Stimulated activated naive B cell treated with anti-CD40 and anti-IgM and Interleukin-4, amounts not matched to agents 10 μg/mL and 1 μg/mL and 100 μg/mL, for 72 hours (primary cell): ENCODE data around the gene PYM1.

Experiments used
- ATAC-seq, 2 donors: fragments of 150-1000 bp; cut with Tn5 transposase; replicated peaks; 2 replicates each; pipeline ENCODE4 v1.10.0; 2021; ENCODE audit warnings: moderate library complexity in 1 of 2
- DNase-seq: peaks from one replicate; pipeline ENCODE4 v3.0.0; 2021
- H3K27ac Mint-ChIP-seq: one replicate; pipeline ENCODE4 v1.8.0; 2022; ENCODE audit warnings: mild to moderate bottlenecking, mixed read lengths
- H3K27me3 Mint-ChIP-seq, 2 donors: one replicate each; pipeline ENCODE4 v1.8.0; 2022; ENCODE audit warnings: mixed read lengths in 2 of 2
- H3K36me3 Mint-ChIP-seq, 2 donors: one replicate each; pipeline ENCODE4 v1.8.0; 2022; ENCODE audit warnings: mixed read lengths in 2 of 2, mild to moderate bottlenecking in 1 of 2
- H3K4me1 Mint-ChIP-seq, 2 donors: one replicate each; pipeline ENCODE4 v1.8.0; 2022; ENCODE audit warnings: mixed read lengths in 2 of 2, mild to moderate bottlenecking in 1 of 2
- H3K4me3 Mint-ChIP-seq, 2 donors: one replicate each; pipeline ENCODE4 v1.8.0; 2022; ENCODE audit warnings: mild to moderate bottlenecking in 2 of 2, mixed read lengths in 2 of 2, moderate library complexity in 1 of 2
- H3K9me3 Mint-ChIP-seq, 2 donors: one replicate each; pipeline ENCODE4 v1.8.0; 2022; ENCODE audit warnings: mixed read lengths in 2 of 2, mild to moderate bottlenecking in 1 of 2

PYM1 gene

DNA sequence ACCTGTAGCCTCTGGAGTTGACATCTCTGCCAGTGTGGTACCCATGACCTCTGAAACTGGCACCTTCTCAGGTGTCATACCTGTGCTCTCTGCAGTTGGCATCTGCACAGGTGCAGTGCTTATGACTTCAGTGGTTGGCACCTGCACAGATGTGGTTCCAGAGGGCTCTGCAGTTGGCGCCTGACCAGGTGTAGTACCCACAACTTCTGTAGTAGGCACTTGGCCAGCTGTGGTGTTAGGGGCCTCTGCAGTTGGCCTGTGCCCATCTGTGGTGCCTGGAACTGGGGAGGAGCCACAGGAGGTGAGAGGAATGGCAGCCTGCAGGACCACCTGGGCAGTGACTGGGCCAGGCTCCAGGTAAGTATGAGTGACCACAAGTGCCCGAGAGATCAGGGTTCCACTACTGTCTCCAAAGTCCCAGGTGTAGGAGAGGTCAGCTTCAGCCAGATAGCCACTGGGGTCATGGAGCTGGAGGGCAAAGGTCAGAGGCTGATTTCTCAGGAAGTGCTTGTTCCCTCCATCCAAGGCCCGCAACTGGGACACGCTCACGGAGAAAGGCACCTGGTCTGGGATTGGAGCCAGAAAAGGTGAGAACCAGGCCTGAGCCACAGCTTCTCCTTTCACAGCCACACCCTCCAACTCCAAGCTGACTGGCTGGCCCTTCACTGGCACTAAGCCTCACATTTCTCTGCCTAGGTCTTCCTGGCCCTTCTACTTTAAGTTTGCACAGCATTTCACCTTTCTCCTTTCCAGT is 29.6 kb upstream of the PYM1 start:
- no peak overlapping the region for H3K27ac Mint-ChIP-seq
- H3K27me3 Mint-ChIP-seq, result no peaks in the 10 kb centered on the region
- DNase-seq (no peak), ATAC-seq (no peak)
- H3K4me1 Mint-ChIP-seq, result peaks cover 0 to 3% of the 10 kb centered on the region in 2 donors
- peaks cover 14 to 17% of the 10 kb centered on the region in 2 donors for H3K36me3 Mint-ChIP-seq
- no peaks in the 10 kb centered on the region for H3K9me3 Mint-ChIP-seq
- H3K4me3 Mint-ChIP-seq, result no peak overlapping the region

- Mint-ChIP-seq H3K9me3 (no peaks in the 10 kb centered on the region), H3K36me3 (peaks cover 19 to 29% of the 10 kb centered on the region in 2 donors), H3K4me3 (no peak overlapping the region), H3K4me1 (peaks cover 0 to 3% of the 10 kb centered on the region in 2 donors), H3K27me3 (no peaks in the 10 kb centered on the region), H3K27ac (no peak overlapping the region)
- DNase-seq (no peak), ATAC-seq (peak; percentile 71 to 73)
Measured at GRCh38 chr12:55955800-55956508, 28.3 kb upstream of the PYM1 start.

DNA sequence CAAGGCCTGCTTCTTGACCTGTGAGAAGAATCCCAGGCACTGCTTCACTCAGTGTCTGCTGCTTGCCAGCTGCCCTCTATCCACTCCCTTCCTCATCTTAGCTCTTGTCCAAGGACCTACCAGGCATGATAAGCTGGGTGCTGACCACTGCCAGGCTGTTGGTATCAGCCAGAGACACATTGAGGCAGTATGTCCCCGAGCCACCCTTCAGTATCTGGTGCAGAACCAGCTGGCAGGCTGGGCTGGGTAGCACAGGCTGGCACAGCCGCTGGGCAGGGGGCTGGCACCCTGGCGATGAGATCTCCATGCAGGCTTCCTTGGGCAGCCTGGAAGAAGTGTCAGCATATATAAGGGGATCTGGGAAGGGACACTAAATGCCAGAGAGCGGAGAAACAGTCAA is 27.6 kb upstream of the PYM1 start:
- Mint-ChIP-seq H3K27me3 (no peaks in the 10 kb centered on the region), H3K36me3 (peaks cover 19 to 29% of the 10 kb centered on the region in 2 donors), H3K27ac (peak overlapping the region; percentile 43), H3K4me1 (peaks cover 0 to 3% of the 10 kb centered on the region in 2 donors), H3K9me3 (no peaks in the 10 kb centered on the region), H3K4me3 (no peak overlapping the region)
- ATAC-seq, result peak in 1 of 2 donors; percentile 14
- no peak for DNase-seq

- H3K36me3 Mint-ChIP-seq, result peaks cover 39 to 56% of the 10 kb centered on the region in 2 donors
- H3K4me1 Mint-ChIP-seq, result peaks cover 5 to 7% of the 10 kb centered on the region in 2 donors
- ATAC-seq, result no peak
- H3K4me3 Mint-ChIP-seq, result no peak overlapping the region
- no peaks in the 10 kb centered on the region for H3K9me3 Mint-ChIP-seq
- no peak for DNase-seq
- no peaks in the 10 kb centered on the region for H3K27me3 Mint-ChIP-seq
- H3K27ac Mint-ChIP-seq, result no peak overlapping the region
Measured at GRCh38 chr12:55946553-55946952, 18.9 kb upstream of the PYM1 start.

- Mint-ChIP-seq H3K9me3 (no peaks in the 10 kb centered on the region), H3K27ac (no peak overlapping the region), H3K36me3 (peaks cover 39 to 56% of the 10 kb centered on the region in 2 donors), H3K27me3 (no peaks in the 10 kb centered on the region), H3K4me3 (no peak overlapping the region), H3K4me1 (peaks cover 12 to 23% of the 10 kb centered on the region in 2 donors)
- ATAC-seq, result no peak
- no peak for DNase-seq
Measured at GRCh38 chr12:55942577-55943136, 15.0 kb upstream of the PYM1 start.

DNA sequence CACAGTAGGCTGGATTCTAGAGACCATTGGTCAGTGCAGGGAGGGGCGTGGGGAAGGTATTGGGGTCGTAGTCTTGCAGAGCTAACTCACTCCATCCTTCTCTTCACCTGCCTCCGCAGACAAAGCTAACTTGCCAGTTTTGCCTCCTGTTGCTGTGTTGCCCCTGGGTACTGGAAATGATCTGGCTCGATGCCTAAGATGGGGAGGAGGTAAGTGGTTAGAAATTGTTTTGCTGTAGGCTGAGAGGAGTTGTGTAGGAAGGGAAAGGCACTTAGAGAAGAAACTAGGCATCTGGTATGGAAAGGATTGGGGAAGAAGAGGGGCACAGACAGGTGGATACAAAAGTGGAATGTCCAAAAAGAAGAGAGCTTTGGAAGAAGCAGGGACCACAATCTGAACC is 14.4 kb upstream of the PYM1 start:
- ATAC-seq (no peak), DNase-seq (no peak)
- no peak overlapping the region for H3K27ac Mint-ChIP-seq
- H3K9me3 Mint-ChIP-seq, result no peaks in the 10 kb centered on the region
- no peaks in the 10 kb centered on the region for H3K27me3 Mint-ChIP-seq
- peaks cover 41 to 62% of the 10 kb centered on the region in 2 donors for H3K36me3 Mint-ChIP-seq
- no peak overlapping the region for H3K4me3 Mint-ChIP-seq
- peaks cover 12 to 23% of the 10 kb centered on the region in 2 donors for H3K4me1 Mint-ChIP-seq

- H3K27ac Mint-ChIP-seq, result peak overlapping the region; percentile 52
- peaks cover 19 to 25% of the 10 kb centered on the region in 2 donors for H3K4me1 Mint-ChIP-seq
- peak; percentile 100 for ATAC-seq
- H3K36me3 Mint-ChIP-seq, result peaks cover 31 to 57% of the 10 kb centered on the region in 2 donors
- no peaks in the 10 kb centered on the region for H3K9me3 Mint-ChIP-seq
- no peak overlapping the region for H3K4me3 Mint-ChIP-seq
- DNase-seq, result peak; percentile 79
- H3K27me3 Mint-ChIP-seq, result no peaks in the 10 kb centered on the region
Measured at GRCh38 chr12:55940065-55940732, 12.5 kb upstream of the PYM1 start.

DNA sequence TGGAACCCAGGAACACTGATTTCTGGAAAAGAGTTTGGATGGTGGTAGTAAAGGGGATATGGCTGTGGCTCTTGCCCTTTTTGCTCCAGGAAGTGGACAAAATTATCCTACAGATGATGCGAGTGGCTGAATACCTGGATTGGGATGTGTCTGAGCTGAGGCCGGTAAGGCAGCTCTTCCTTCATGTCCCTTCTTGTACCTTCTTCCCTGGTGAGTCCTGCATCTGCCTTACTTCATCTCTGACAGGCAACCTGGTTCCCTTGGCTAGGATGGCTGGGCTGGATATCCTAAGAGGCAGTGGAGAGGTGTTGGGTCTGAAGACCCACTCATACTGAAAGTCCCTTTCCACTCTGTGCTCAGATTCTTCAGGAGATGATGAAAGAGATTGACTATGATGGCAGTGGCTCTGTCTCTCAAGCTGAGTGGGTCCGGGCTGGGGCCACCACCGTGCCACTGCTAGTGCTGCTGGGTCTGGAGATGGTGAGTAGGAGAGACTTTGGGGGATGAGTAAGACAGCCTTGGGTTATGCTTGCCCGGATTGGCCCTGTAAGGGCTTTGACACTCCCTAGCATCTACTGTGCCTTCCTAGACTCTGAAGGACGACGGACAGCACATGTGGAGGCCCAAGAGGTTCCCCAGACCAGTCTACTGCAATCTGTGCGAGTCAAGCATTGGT is 11.3 kb upstream of the PYM1 start:
- peak overlapping the region; percentile 37 for H3K27ac Mint-ChIP-seq
- DNase-seq (no peak), ATAC-seq (no peak)
- H3K27me3 Mint-ChIP-seq, result no peaks in the 10 kb centered on the region
- no peak overlapping the region for H3K4me3 Mint-ChIP-seq
- peaks cover 26 to 48% of the 10 kb centered on the region in 2 donors for H3K36me3 Mint-ChIP-seq
- no peaks in the 10 kb centered on the region for H3K9me3 Mint-ChIP-seq
- peaks cover 28% of the 10 kb centered on the region in 2 donors for H3K4me1 Mint-ChIP-seq

GRCh38 chr12:55937981-55938380 is 10.3 kb upstream of the PYM1 start:
- DNase-seq (no peak), ATAC-seq (no peak)
- Mint-ChIP-seq H3K4me3 (no peak overlapping the region), H3K27me3 (no peaks in the 10 kb centered on the region), H3K36me3 (peaks cover 23 to 42% of the 10 kb centered on the region in 2 donors), H3K27ac (no peak overlapping the region), H3K4me1 (peaks cover 28 to 33% of the 10 kb centered on the region in 2 donors), H3K9me3 (no peaks in the 10 kb centered on the region)

GRCh38 chr12:55935738-55936151 is 8.1 kb upstream of the PYM1 start:
- no peaks in the 10 kb centered on the region for H3K27me3 Mint-ChIP-seq
- no peaks in the 10 kb centered on the region for H3K9me3 Mint-ChIP-seq
- peaks cover 36 to 48% of the 10 kb centered on the region in 2 donors for H3K4me1 Mint-ChIP-seq
- H3K36me3 Mint-ChIP-seq, result peaks cover 17 to 36% of the 10 kb centered on the region in 2 donors
- no peak overlapping the region for H3K4me3 Mint-ChIP-seq
- peak overlapping the region; percentile 2 for H3K27ac Mint-ChIP-seq
- DNase-seq (no peak), ATAC-seq (no peak)

DNA sequence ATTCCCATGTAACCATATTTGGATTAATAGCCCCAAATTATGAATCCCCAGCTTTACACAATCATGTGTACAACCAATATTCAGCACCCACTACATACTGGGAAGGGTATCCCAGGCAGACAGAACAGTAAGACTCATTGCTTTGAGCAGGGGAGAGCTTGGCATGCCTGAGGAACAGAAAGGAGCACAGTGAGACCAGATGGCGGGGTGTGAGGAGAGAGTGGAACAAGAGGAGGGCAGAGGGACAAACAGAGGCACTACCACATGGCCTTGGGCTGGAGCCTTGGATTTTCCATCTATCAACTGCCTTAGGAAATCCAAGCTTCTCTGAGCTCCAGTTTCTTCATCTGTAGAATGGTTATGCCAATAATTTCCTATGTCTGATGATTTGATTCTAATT is 7.1 kb upstream of the PYM1 start:
- Mint-ChIP-seq H3K4me3 (no peak overlapping the region), H3K27me3 (no peaks in the 10 kb centered on the region), H3K36me3 (peaks cover 15 to 32% of the 10 kb centered on the region in 2 donors), H3K4me1 (peaks cover 34 to 48% of the 10 kb centered on the region in 2 donors), H3K9me3 (no peaks in the 10 kb centered on the region), H3K27ac (no peak overlapping the region)
- ATAC-seq (no peak), DNase-seq (no peak)

DNA sequence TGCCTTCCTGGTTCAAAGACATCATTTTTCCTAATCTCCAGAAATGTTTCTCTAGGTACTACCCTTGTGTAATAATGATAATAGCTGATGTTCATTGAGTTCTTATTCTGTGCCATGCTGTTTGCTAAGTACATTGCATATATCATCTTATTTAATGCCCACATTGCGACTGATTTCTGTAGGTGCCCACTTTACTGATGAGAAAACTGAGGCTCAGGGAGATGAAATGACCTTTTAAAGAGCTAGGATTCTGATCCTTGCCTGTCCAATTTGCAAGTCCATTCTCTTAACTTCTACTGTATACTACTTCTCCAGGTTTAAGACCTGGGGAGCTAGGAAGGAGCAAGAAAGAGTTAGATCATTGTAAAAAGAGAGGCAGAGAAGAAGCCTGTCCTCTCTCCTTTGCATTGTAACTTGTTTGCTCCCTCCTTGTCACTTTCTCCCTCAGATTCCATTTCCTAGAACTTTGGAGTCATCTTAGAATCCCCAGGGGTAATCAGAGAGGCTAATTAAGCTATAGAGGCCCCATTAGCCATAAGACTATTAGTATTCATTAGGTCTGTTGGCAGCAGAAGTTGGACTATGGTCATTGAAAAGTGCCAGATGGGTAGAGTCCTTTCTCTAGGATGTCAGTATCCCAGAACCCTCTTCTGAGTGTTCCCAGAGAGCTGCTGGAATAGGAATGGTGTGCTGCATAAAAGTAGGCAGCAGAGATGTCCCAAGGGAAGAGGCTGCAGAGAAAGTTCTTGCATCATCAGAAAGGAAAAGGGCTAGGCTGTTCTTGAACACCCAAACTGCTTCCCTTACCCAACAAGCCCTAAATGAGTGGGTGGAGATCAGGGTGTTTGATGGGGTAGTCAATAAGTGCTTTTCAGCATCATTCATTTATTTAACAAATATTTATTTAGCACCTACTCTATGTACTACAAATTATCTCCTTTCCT is 6.4 kb upstream of the PYM1 start:
- peaks cover 11 to 28% of the 10 kb centered on the region in 2 donors for H3K36me3 Mint-ChIP-seq
- no peak for DNase-seq
- ATAC-seq, result no peak
- no peaks in the 10 kb centered on the region for H3K27me3 Mint-ChIP-seq
- H3K27ac Mint-ChIP-seq, result no peak overlapping the region
- no peaks in the 10 kb centered on the region for H3K9me3 Mint-ChIP-seq
- peaks cover 37 to 53% of the 10 kb centered on the region in 2 donors for H3K4me1 Mint-ChIP-seq
- H3K4me3 Mint-ChIP-seq, result peak overlapping the region in 1 of 2 donors; percentile 13
